H1 (cell line): ENCODE results near the gene MTHFS. TPM values are rescaled to one million over a fixed set of nuclear protein-coding genes. Genes with fewer than 3 reads are reported as not detected.

Experiments
- CTCF ChIA-PET: fragments of 300-600 bp; sonication (Branson Sonifier 250); formaldehyde crosslinking; loops from one replicate; lab custom pipeline; 2021; ENCODE audit not compliant: partially characterized antibody; lab: Charles Lee
- POLR2A ChIA-PET: fragments of 300-600 bp; sonication (Branson Sonifier 250); formaldehyde crosslinking; loops from one replicate; lab custom pipeline; 2021; ENCODE audit warnings: inconsistent platforms; ENCODE audit not compliant: partially characterized antibody; lab: Charles Lee
- DNase-seq, 2 experiments: peaks; one replicate each; pipeline versions ENCODE4 v3.0.0 to v3.0.0-alpha.2; 2010 to 2022; ENCODE audit warnings: low spot score in 2 of 2, low read depth in 1 of 2, mixed read lengths in 1 of 2
- FAIRE-seq: peaks from 2 replicates; lab custom pipeline; 2011; peaks lifted over from hg19 to GRCh38; lab: Jason Lieb, UNC
- H2AFZ ChIP-seq: 2 replicates; pipeline ENCODE4 v1.8.1; 2012; ENCODE audit warnings: low read length, inconsistent platforms
- H2AK5ac ChIP-seq: 2 replicates; pipeline ENCODE4 v1.6.1; 2013; ENCODE audit warnings: low read depth, low read length
- H2BK120ac ChIP-seq: replicated peaks from 2 replicates; pipeline ENCODE3; 2013; ENCODE audit warnings: low read depth, low read length, inconsistent platforms
- H2BK12ac ChIP-seq: 2 replicates; pipeline ENCODE4 v1.6.1; 2013; ENCODE audit warnings: low read depth, low read length
- H2BK15ac ChIP-seq: 2 replicates; pipeline ENCODE4 v1.6.1; 2013; ENCODE audit warnings: low read length
- H2BK20ac ChIP-seq: 2 replicates; pipeline ENCODE4 v1.6.1; 2013; ENCODE audit warnings: low read length
- H2BK5ac ChIP-seq: 2 replicates; pipeline ENCODE4 v1.6.1; 2013; ENCODE audit warnings: low read depth, low read length
- H3K14ac ChIP-seq: 2 replicates; pipeline ENCODE4 v1.6.1; 2013; ENCODE audit warnings: inconsistent platforms; ENCODE audit not compliant: insufficient read length
- H3K18ac ChIP-seq: 2 replicates; pipeline ENCODE4 v1.6.1; 2013; ENCODE audit warnings: low read length; ENCODE audit errors: extremely low read depth
- H3K23ac ChIP-seq: 2 replicates; pipeline ENCODE4 v1.6.1; 2013; ENCODE audit warnings: inconsistent platforms; ENCODE audit not compliant: insufficient read length
- H3K23me2 ChIP-seq: 2 replicates; pipeline ENCODE4 v1.6.1; 2013; ENCODE audit warnings: low read depth, low read length
- H3K27ac ChIP-seq: 2 replicates; pipeline ENCODE4 v1.6.1; 2011; ENCODE audit warnings: low read depth, low read length, inconsistent platforms
- H3K27me3 ChIP-seq, 4 experiments: replicated peaks in 1 of 4; 1 replicate in 1 of 4; 2 replicates in 3 of 4; pipeline versions ENCODE4 v1.6.1 to v1.8.1; 2011 to 2013; ENCODE audit warnings: low read length in 3 of 4, mild to moderate bottlenecking in 3 of 4, inconsistent platforms in 2 of 4, mixed read lengths in 2 of 4, moderate library complexity in 1 of 4; ENCODE audit not compliant: control insufficient read depth in 3 of 4, insufficient read depth in 3 of 4; ENCODE audit errors: extremely low read depth in 1 of 4
- H3K36me3 ChIP-seq, 4 experiments: 2 replicates each; pipeline versions ENCODE4 v1.6.1 to v1.8.1; 2011 to 2013; ENCODE audit warnings: mild to moderate bottlenecking in 4 of 4, low read length in 3 of 4, moderate library complexity in 2 of 4, control low read depth in 1 of 4, inconsistent platforms in 1 of 4; ENCODE audit not compliant: insufficient read depth in 4 of 4, control insufficient read depth in 2 of 4
- H3K4ac ChIP-seq: replicated peaks from 2 replicates; pipeline ENCODE3; 2013; ENCODE audit warnings: low read length, low read depth, mixed read lengths, inconsistent platforms; ENCODE audit not compliant: insufficient read length
- H3K4me1 ChIP-seq, 4 experiments: replicated peaks in 1 of 4; 1 replicate in 1 of 4; 2 replicates in 3 of 4; pipeline versions ENCODE4 v1.6.1 to v1.8.1; 2011 to 2013; ENCODE audit warnings: low read length in 3 of 4, inconsistent platforms in 2 of 4, mixed read lengths in 1 of 4; ENCODE audit not compliant: insufficient read depth in 4 of 4, control insufficient read depth in 3 of 4
- H3K4me2 ChIP-seq, 2 experiments: 2 replicates each; pipeline versions ENCODE4 v1.6.1 to v1.8.1; 2011 to 2013; ENCODE audit warnings: low read depth in 2 of 2, low read length in 2 of 2, control low read depth in 1 of 2, inconsistent platforms in 1 of 2, mild to moderate bottlenecking in 1 of 2; ENCODE audit not compliant: insufficient read depth in 1 of 2
- H3K4me3 ChIP-seq, 4 experiments: fragments of 200-600, 300-600 bp in 1 of 4; sonication (generic), shearing (Covaris generic), sonication (Bioruptor Twin) in 1 of 4; 2 replicates each; pipeline versions ENCODE4 v1.5.1 to v1.8.1; 2011 to 2016; ENCODE audit warnings: low read length in 4 of 4, low read depth in 3 of 4, control low read depth in 2 of 4, inconsistent platforms in 2 of 4, mild to moderate bottlenecking in 2 of 4, mixed read lengths in 1 of 4, moderate library complexity in 1 of 4; ENCODE audit not compliant: insufficient read depth in 2 of 4; ENCODE audit errors: extremely low read depth in 1 of 4
- H3K56ac ChIP-seq: replicated peaks from 2 replicates; pipeline ENCODE3; 2013; ENCODE audit warnings: low read depth, mild to moderate bottlenecking, mixed read lengths, low read length, inconsistent platforms; ENCODE audit not compliant: insufficient read length
- H3K79me1 ChIP-seq: 2 replicates; pipeline ENCODE4 v1.6.1; 2013; ENCODE audit warnings: low read depth, low read length, control low read depth
- H3K79me2 ChIP-seq, 2 experiments: 2 replicates each; pipeline versions ENCODE4 v1.6.1 to v1.8.1; 2012 to 2013; ENCODE audit warnings: low read length in 2 of 2, mild to moderate bottlenecking in 2 of 2, inconsistent platforms in 1 of 2; ENCODE audit not compliant: insufficient read depth in 2 of 2, control insufficient read depth in 1 of 2
- H3K9ac ChIP-seq, 4 experiments: replicated peaks in 1 of 4; 1 replicate in 1 of 4; 2 replicates in 3 of 4; pipeline versions ENCODE4 v1.6.1 to v1.8.1; 2011 to 2013; ENCODE audit warnings: low read depth in 3 of 4, low read length in 3 of 4, control low read depth in 2 of 4, mild to moderate bottlenecking in 2 of 4, moderate library complexity in 2 of 4, inconsistent platforms in 1 of 4; ENCODE audit errors: extremely low read depth in 1 of 4
- H3K9me3 ChIP-seq, 2 experiments: 2 replicates each; pipeline versions ENCODE4 v1.6.1 to v1.8.1; 2012 to 2013; ENCODE audit warnings: mild to moderate bottlenecking in 2 of 2, moderate library complexity in 2 of 2, control low read depth in 1 of 2, inconsistent platforms in 1 of 2, low read depth in 1 of 2, low read length in 1 of 2, mixed read lengths in 1 of 2; ENCODE audit not compliant: insufficient read depth in 2 of 2
- H4K20me1 ChIP-seq, 2 experiments: replicated peaks in 1 of 2; 2 replicates each; pipeline versions ENCODE3 to v1.8.1; 2011 to 2013; ENCODE audit warnings: inconsistent platforms in 2 of 2, low read length in 2 of 2, mild to moderate bottlenecking in 1 of 2; ENCODE audit not compliant: insufficient read depth in 2 of 2, control insufficient read depth in 1 of 2
- H4K5ac ChIP-seq: 2 replicates; pipeline ENCODE4 v1.6.1; 2013; ENCODE audit warnings: low read length, low read depth, mixed read lengths, inconsistent platforms; ENCODE audit not compliant: insufficient read length
- H4K8ac ChIP-seq: 2 replicates; pipeline ENCODE4 v1.8.0; 2013; ENCODE audit warnings: mild to moderate bottlenecking, moderate library complexity, low read length, inconsistent platforms; ENCODE audit not compliant: insufficient read depth; ENCODE audit errors: extremely low read depth
- H4K91ac ChIP-seq: replicated peaks from 2 replicates; pipeline ENCODE3; 2013; ENCODE audit warnings: low read length, mixed read lengths, inconsistent platforms; ENCODE audit not compliant: insufficient read length
- CREB1 ChIP-seq: IDR thresholded peaks from 2 replicates; pipeline ENCODE4 v1.6.1; 2012; ENCODE audit warnings: inconsistent platforms
- JUN ChIP-seq: IDR thresholded peaks from 2 replicates; pipeline ENCODE4 v1.6.1; 2011; ENCODE audit warnings: low read depth, mild to moderate bottlenecking, improper control_type of control experiment, low read length
- KDM5A ChIP-seq: fragments of 200-600 bp; IDR thresholded peaks from 2 replicates; pipeline ENCODE4 v1.7.1; 2012; ENCODE audit warnings: mild to moderate bottlenecking, low read length, inconsistent platforms, mixed read lengths
- RAD21 ChIP-seq, 2 experiments: IDR thresholded peaks in 1 of 2; conservative IDR thresholded peaks in 1 of 2; 2 replicates each; pipeline ENCODE4 v1.6.1; 2011; ENCODE audit warnings: low read depth in 2 of 2, low read length in 2 of 2, improper control_type of control experiment in 1 of 2, inconsistent platforms in 1 of 2, mild to moderate bottlenecking in 1 of 2, moderate library complexity in 1 of 2
- SP4 ChIP-seq: IDR thresholded peaks from 2 replicates; pipeline ENCODE4 v1.6.1; 2012; ENCODE audit warnings: low read length, inconsistent platforms
- WGBS, 2 experiments: shearing (Covaris generic) in 1 of 2; methylation state at CpG; one replicate each; pipeline versions ENCODE4 v1.1.6 to v1.1.7; 2013 to 2015; ENCODE audit warnings: low lambda C conversion rate in 2 of 2, mixed read lengths in 2 of 2, inconsistent platforms in 1 of 2, low coverage in 1 of 2, missing lambda C conversion rate in 1 of 2; ENCODE audit not compliant: insufficient replicate concordance in 2 of 2, insufficient coverage in 1 of 2, insufficient read length in 1 of 2; ENCODE audit errors: extremely low coverage in 1 of 2, missing lambda C conversion rate in 1 of 2; 5-methylcytosine and 5-hydroxymethylcytosine counted together
- polyA plus RNA-seq, 7 experiments: library from polyadenylated mRNA; depleted of rRNA in 3 of 7; stranded (reverse) in 5 of 7; unstranded in 2 of 7; fragments of >200 nt in 5 of 7; fragments of 200-250 nt in 2 of 7; gene quantifications; 1 replicate in 5 of 7; 2 replicates in 1 of 7; 4 replicates in 1 of 7; pipeline versions ENCODE4 v1.2.1 to v1.2.3, GENCODE V29; 2011 to 2013; ENCODE audit warnings: missing spikeins in 2 of 7, mixed read lengths in 2 of 7
- total RNA-seq: library from RNA; stranded (reverse); fragmentation: NEBNext Ultra II Directional; extraction: Animal tissue kit (Norgen Biotek cat#: 25700); gene quantifications from 2 replicates; pipeline ENCODE4 v1.2.1, GENCODE V29; 2021
- TF ChIP-seq, protein P1 (sequence below), 3 experiments: IDR thresholded peaks; 1 replicate in 2 of 3; 2 replicates in 1 of 3; pipeline versions ENCODE4 v1.5.1 to v1.6.1; 2011; ENCODE audit warnings: low read length in 3 of 3, mild to moderate bottlenecking in 3 of 3, inconsistent platforms in 2 of 3, low read depth in 1 of 3, moderate library complexity in 1 of 3; ENCODE audit not compliant: insufficient read depth in 1 of 3; ENCODE audit errors: control extremely low read depth in 1 of 3
- TF ChIP-seq, protein P2 (sequence below): IDR thresholded peaks from 2 replicates; pipeline ENCODE4 v1.6.1; 2012; ENCODE audit warnings: inconsistent platforms

The MTHFS gene
- total and polyA plus RNA-seq, 2 of the 8 experiments (the other 6 are each of a cell fraction or from before 2014, with no cell fraction given), result 27.3 to 37.2 TPM

GRCh38 chr15:79853492-79854328 is 43.1 kb downstream of the MTHFS start:
- Histone ChIP-seq H4K5ac (no peak overlapping the region), H2BK20ac (no peak overlapping the region), H3K4me3 (no peak overlapping the region), H2BK120ac (no peak overlapping the region), H3K79me1 (no peaks in the 10 kb centered on the region; the same call in 1 of the 2 replicates), H4K91ac (no peak overlapping the region), H3K4me1 (no peaks in the 10 kb centered on the region), H2BK5ac (no peak overlapping the region), H3K9me3 (no peaks in the 10 kb centered on the region), H2AFZ (peak overlapping the region; percentile 3; the same call in 1 of the 2 replicates), H3K9ac (no peak overlapping the region; a peak in 1 of 7 replicates), H2BK12ac (peak overlapping the region; percentile 72), H4K20me1 (no peaks in the 10 kb centered on the region), H3K27ac (no peak overlapping the region), H3K36me3 (0 out of 8 replicates have a peak, but pooled peaks cover 0 to 3% (median 0%) of the 10 kb centered on the region in 4 experiments), H3K23ac (no peak overlapping the region), H3K56ac (no peak overlapping the region), H3K79me2 (no peaks in the 10 kb centered on the region), H2AK5ac (no peak overlapping the region; the same call in 1 of the 2 replicates), H3K27me3 (no peaks in the 10 kb centered on the region), H3K4ac (no peak overlapping the region), H3K14ac (no peak overlapping the region), H3K4me2 (no peak overlapping the region), H3K23me2 (no peaks in the 10 kb centered on the region), H3K18ac (peak overlapping the region; percentile 44; the same call in 1 of the 2 replicates), H2BK15ac (no peak overlapping the region), H4K8ac (no peak overlapping the region)
- 48% methylated on average over 8 of the region's 8 CpGs; no CpG with 5 or more reads in 1 of the 2 experiments for WGBS, 2 experiments
- ChIA-PET POLR2A (interaction anchor here (0.7 to 2.1 kb wide), 6 partner anchors 13 to 422 kb away, joined by 3 to 7 read pairs (median 4); no protein-coding TSS in a partner anchor), CTCF (interaction anchor here (0.6 to 5.0 kb wide), 61 partner anchors 9 to 516 kb away, joined by 3 to 27 read pairs (median 4); no protein-coding TSS in a partner anchor)
- FAIRE-seq, result peak; percentile 93
- peak; percentile 54 to 59 for DNase-seq
- TF ChIP-seq, protein P1, sequence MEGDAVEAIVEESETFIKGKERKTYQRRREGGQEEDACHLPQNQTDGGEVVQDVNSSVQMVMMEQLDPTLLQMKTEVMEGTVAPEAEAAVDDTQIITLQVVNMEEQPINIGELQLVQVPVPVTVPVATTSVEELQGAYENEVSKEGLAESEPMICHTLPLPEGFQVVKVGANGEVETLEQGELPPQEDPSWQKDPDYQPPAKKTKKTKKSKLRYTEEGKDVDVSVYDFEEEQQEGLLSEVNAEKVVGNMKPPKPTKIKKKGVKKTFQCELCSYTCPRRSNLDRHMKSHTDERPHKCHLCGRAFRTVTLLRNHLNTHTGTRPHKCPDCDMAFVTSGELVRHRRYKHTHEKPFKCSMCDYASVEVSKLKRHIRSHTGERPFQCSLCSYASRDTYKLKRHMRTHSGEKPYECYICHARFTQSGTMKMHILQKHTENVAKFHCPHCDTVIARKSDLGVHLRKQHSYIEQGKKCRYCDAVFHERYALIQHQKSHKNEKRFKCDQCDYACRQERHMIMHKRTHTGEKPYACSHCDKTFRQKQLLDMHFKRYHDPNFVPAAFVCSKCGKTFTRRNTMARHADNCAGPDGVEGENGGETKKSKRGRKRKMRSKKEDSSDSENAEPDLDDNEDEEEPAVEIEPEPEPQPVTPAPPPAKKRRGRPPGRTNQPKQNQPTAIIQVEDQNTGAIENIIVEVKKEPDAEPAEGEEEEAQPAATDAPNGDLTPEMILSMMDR (IDR thresholded peaks at IDR 0.05; ENCODE audit: control extremely low read depth in 1 of 3, insufficient read depth in 1 of 3, low read depth in 1 of 3, low read length in 3 of 3), result peak; percentile 84 to 98 (median 85)
- TF ChIP-seq KDM5A (no peak), CREB1 (no peak), JUN (no peak), SP4 (no peak), RAD21 (IDR thresholded peaks at IDR 0.05 in 1 of 2, conservative IDR thresholded peaks at IDR 0.05 in 1 of 2; ENCODE audit: low read depth in 2 of 2, low read length in 2 of 2) (peak; percentile 78 to 81)
- TF ChIP-seq, protein P2, sequence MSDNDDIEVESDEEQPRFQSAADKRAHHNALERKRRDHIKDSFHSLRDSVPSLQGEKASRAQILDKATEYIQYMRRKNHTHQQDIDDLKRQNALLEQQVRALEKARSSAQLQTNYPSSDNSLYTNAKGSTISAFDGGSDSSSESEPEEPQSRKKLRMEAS, result peak; percentile 86
